Cardiac muscle cell (in vitro differentiated cells and primary cell): Measurements from ENCODE around the gene PKN3. TPM values are rescaled to one million over a fixed set of nuclear protein-coding genes. Genes with fewer than 3 reads are reported as not detected.

Experiments used
- DNase-seq, 2 donors: peaks; one replicate each; pipeline versions ENCODE4 v3.0.0 to v3.0.0-alpha.2; 2010 to 2017; ENCODE audit warnings: low read depth in 1 of 2, low spot score in 1 of 2
- H3K27ac ChIP-seq: fragments of 200-600 bp; sonication (generic); 2 replicates; pipeline ENCODE4 v1.5.1; 2016
- H3K27me3 ChIP-seq: fragments of 200-600 bp; sonication (generic); 2 replicates; pipeline ENCODE4 v1.6.0; 2016; ENCODE audit warnings: control low read depth
- H3K36me3 ChIP-seq: fragments of 200-600 bp; sonication (generic); 2 replicates; pipeline ENCODE4 v1.5.1; 2016; ENCODE audit warnings: control low read depth
- H3K4me1 ChIP-seq: fragments of 200-600 bp; sonication (generic); 2 replicates; pipeline ENCODE4 v1.8.1; 2017; ENCODE audit warnings: low read depth, mild to moderate bottlenecking, mixed run types
- H3K4me3 ChIP-seq: fragments of 200-600 bp; sonication (generic); 2 replicates; pipeline ENCODE4 v1.5.1; 2016; ENCODE audit warnings: mild to moderate bottlenecking
- H3K9me3 ChIP-seq: fragments of 200-600 bp; sonication (generic); 2 replicates; pipeline ENCODE4 v1.5.1; 2017; ENCODE audit warnings: low read depth, mild to moderate bottlenecking, control low read depth
- polyA plus RNA-seq: library from polyadenylated mRNA; unstranded; fragments of >200 nt; fragmentation: Nextera tagmentation; extraction: Ambion mirVana; gene quantifications from 2 replicates; pipeline ENCODE4 v1.2.1, GENCODE V29; 2016
- total RNA-seq: library from RNA; depleted of rRNA; stranded (reverse); fragments of >200 nt; gene quantifications from 2 replicates; pipeline ENCODE4 v1.2.3, GENCODE V29; 2016
- TF ChIP-seq, protein P1 (sequence below): IDR thresholded peaks from 2 replicates; pipeline ENCODE4 v1.5.1; 2012; ENCODE audit warnings: low read depth, mild to moderate bottlenecking, low read length

Gene PKN3
- total and polyA plus RNA-seq, 2 experiments from 2014 or later: 13.4 to 17.9 TPM

DNA sequence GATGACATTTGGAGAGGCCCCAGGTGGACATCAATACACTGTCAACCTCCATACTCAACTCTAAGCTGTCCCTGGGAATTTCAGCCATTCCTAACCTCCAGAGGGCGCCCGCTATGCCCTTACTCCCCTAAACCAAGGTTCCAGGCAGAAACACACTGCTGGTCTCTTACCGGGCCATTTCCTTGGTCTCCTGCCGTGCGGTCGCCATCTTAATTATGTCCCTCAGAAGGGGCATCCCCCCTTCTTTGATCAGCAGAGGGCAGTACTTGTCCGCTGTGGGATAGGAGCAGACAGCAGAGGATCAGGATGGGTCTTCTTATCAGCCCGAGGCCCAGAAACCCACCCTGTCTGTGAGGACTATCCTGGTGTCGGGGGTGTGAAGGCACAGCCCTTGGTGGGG lies 31.0 kb downstream of the PKN3 start:
- no peaks in the 10 kb centered on the region for H3K36me3 ChIP-seq
- no peaks in the 10 kb centered on the region for H3K9me3 ChIP-seq
- no peak overlapping the region for H3K4me3 ChIP-seq
- peak overlapping the region; percentile 76 for H3K27ac ChIP-seq
- TF ChIP-seq, protein P1, sequence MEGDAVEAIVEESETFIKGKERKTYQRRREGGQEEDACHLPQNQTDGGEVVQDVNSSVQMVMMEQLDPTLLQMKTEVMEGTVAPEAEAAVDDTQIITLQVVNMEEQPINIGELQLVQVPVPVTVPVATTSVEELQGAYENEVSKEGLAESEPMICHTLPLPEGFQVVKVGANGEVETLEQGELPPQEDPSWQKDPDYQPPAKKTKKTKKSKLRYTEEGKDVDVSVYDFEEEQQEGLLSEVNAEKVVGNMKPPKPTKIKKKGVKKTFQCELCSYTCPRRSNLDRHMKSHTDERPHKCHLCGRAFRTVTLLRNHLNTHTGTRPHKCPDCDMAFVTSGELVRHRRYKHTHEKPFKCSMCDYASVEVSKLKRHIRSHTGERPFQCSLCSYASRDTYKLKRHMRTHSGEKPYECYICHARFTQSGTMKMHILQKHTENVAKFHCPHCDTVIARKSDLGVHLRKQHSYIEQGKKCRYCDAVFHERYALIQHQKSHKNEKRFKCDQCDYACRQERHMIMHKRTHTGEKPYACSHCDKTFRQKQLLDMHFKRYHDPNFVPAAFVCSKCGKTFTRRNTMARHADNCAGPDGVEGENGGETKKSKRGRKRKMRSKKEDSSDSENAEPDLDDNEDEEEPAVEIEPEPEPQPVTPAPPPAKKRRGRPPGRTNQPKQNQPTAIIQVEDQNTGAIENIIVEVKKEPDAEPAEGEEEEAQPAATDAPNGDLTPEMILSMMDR: peak; percentile 92
- H3K4me1 ChIP-seq: no peaks in the 10 kb centered on the region
- H3K27me3 ChIP-seq: no peaks in the 10 kb centered on the region
- peak; percentile 90 to 92 for DNase-seq

DNA sequence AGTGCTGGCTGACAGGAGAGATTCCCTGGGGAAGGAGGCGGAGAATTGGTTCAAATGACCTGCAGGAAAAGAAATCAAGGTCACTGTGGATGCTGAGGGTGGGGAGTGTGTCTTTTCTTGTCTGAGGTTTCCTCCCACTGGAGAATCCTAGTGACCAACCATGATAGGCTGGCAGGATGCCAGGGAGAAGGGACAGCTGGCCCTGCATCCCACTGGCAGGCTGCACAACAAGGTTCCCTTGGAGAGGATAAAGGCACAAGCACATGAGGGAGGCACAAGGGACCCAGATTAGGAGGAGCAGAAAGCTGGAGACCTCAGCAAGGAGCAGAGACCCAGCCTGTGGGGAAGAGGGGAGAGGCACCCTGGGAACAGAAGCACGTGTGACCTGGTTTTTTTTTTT lies 33.1 kb downstream of the PKN3 start:
- DNase-seq: no peak
- Histone ChIP-seq H3K4me1 (no peaks in the 10 kb centered on the region), H3K27ac (peak overlapping the region; percentile 34), H3K27me3 (no peaks in the 10 kb centered on the region), H3K9me3 (no peaks in the 10 kb centered on the region), H3K36me3 (no peaks in the 10 kb centered on the region), H3K4me3 (no peak overlapping the region)
- TF ChIP-seq, protein P1: no peak

- Histone ChIP-seq H3K4me3 (no peak overlapping the region), H3K27ac (no peak overlapping the region), H3K36me3 (peaks cover 3% of the 10 kb centered on the region), H3K4me1 (no peaks in the 10 kb centered on the region), H3K9me3 (no peaks in the 10 kb centered on the region), H3K27me3 (no peaks in the 10 kb centered on the region)
- DNase-seq: no peak
- TF ChIP-seq, protein P1: no peak
Measured at GRCh38 chr9:128742401-128742800, 40.1 kb downstream of the PKN3 start.

- peaks cover 3% of the 10 kb centered on the region for H3K36me3 ChIP-seq
- TF ChIP-seq, protein P1: no peak
- no peak overlapping the region for H3K4me3 ChIP-seq
- no peaks in the 10 kb centered on the region for H3K9me3 ChIP-seq
- no peak overlapping the region for H3K27ac ChIP-seq
- no peaks in the 10 kb centered on the region for H3K4me1 ChIP-seq
- DNase-seq: no peak
- no peaks in the 10 kb centered on the region for H3K27me3 ChIP-seq
Measured at GRCh38 chr9:128743421-128743820, 41.1 kb downstream of the PKN3 start.

DNA sequence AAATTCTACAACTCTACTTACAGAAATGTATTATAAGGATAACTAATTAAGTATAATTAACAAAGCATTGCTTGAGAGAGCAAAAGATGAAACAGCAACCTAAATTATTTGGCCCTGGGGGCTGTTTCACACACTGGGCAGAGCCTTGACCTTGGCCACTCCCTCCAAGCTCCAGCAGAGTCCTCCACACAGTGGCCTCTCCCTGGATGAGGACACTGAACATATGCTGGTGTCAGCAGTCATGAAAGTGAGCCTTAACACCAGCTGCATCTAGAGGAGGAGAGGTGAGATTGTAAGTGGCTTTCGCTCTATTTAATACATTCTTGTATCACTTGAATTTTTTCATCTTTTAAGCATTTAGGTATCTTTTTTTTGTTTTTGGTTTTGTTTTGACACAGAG lies 44.9 kb downstream of the PKN3 start:
- TF ChIP-seq, protein P1: no peak

More for the DNA sequence above, 44.9 kb downstream of the PKN3 start:
- Histone ChIP-seq H3K9me3 (no peaks in the 10 kb centered on the region), H3K36me3 (peaks cover 16% of the 10 kb centered on the region), H3K27ac (no peak overlapping the region), H3K4me3 (no peak overlapping the region), H3K27me3 (no peaks in the 10 kb centered on the region), H3K4me1 (no peaks in the 10 kb centered on the region)
- no peak for DNase-seq
